H1 (cell line): ENCODE results near the gene NHLH1. TPM values are rescaled to one million over a fixed set of nuclear protein-coding genes. Genes with fewer than 3 reads are reported as not detected.
A peak's percentile ranks its signal among the peaks of the same experiment; 100 is the strongest.

Experiments
- CTCF ChIA-PET: fragments of 300-600 bp; sonication (Branson Sonifier 250); formaldehyde crosslinking; loops from one replicate; lab custom pipeline; 2021; ENCODE audit not compliant: partially characterized antibody; lab: Charles Lee
- POLR2A ChIA-PET: fragments of 300-600 bp; sonication (Branson Sonifier 250); formaldehyde crosslinking; loops from one replicate; lab custom pipeline; 2021; ENCODE audit warnings: inconsistent platforms; ENCODE audit not compliant: partially characterized antibody; lab: Charles Lee
- DNase-seq, 2 experiments: peaks; one replicate each; pipeline versions ENCODE4 v3.0.0 to v3.0.0-alpha.2; 2010 to 2022; ENCODE audit warnings: low spot score in 2 of 2, low read depth in 1 of 2, mixed read lengths in 1 of 2
- FAIRE-seq: peaks from 2 replicates; lab custom pipeline; 2011; peaks lifted over from hg19 to GRCh38; lab: Jason Lieb, UNC
- H2AFZ ChIP-seq: 2 replicates; pipeline ENCODE4 v1.8.1; 2012; ENCODE audit warnings: low read length, inconsistent platforms
- H2AK5ac ChIP-seq: 2 replicates; pipeline ENCODE4 v1.6.1; 2013; ENCODE audit warnings: low read depth, low read length
- H2BK120ac ChIP-seq: replicated peaks from 2 replicates; pipeline ENCODE3; 2013; ENCODE audit warnings: low read depth, low read length, inconsistent platforms
- H2BK12ac ChIP-seq: 2 replicates; pipeline ENCODE4 v1.6.1; 2013; ENCODE audit warnings: low read depth, low read length
- H2BK15ac ChIP-seq: 2 replicates; pipeline ENCODE4 v1.6.1; 2013; ENCODE audit warnings: low read length
- H2BK20ac ChIP-seq: 2 replicates; pipeline ENCODE4 v1.6.1; 2013; ENCODE audit warnings: low read length
- H2BK5ac ChIP-seq: 2 replicates; pipeline ENCODE4 v1.6.1; 2013; ENCODE audit warnings: low read depth, low read length
- H3K14ac ChIP-seq: 2 replicates; pipeline ENCODE4 v1.6.1; 2013; ENCODE audit warnings: inconsistent platforms; ENCODE audit not compliant: insufficient read length
- H3K18ac ChIP-seq: 2 replicates; pipeline ENCODE4 v1.6.1; 2013; ENCODE audit warnings: low read length; ENCODE audit errors: extremely low read depth
- H3K23ac ChIP-seq: 2 replicates; pipeline ENCODE4 v1.6.1; 2013; ENCODE audit warnings: inconsistent platforms; ENCODE audit not compliant: insufficient read length
- H3K23me2 ChIP-seq: 2 replicates; pipeline ENCODE4 v1.6.1; 2013; ENCODE audit warnings: low read depth, low read length
- H3K27ac ChIP-seq: 2 replicates; pipeline ENCODE4 v1.6.1; 2011; ENCODE audit warnings: low read depth, low read length, inconsistent platforms
- H3K27me3 ChIP-seq, 4 experiments: replicated peaks in 1 of 4; 1 replicate in 1 of 4; 2 replicates in 3 of 4; pipeline versions ENCODE4 v1.6.1 to v1.8.1; 2011 to 2013; ENCODE audit warnings: low read length in 3 of 4, mild to moderate bottlenecking in 3 of 4, inconsistent platforms in 2 of 4, mixed read lengths in 2 of 4, moderate library complexity in 1 of 4; ENCODE audit not compliant: control insufficient read depth in 3 of 4, insufficient read depth in 3 of 4; ENCODE audit errors: extremely low read depth in 1 of 4
- H3K36me3 ChIP-seq, 4 experiments: 2 replicates each; pipeline versions ENCODE4 v1.6.1 to v1.8.1; 2011 to 2013; ENCODE audit warnings: mild to moderate bottlenecking in 4 of 4, low read length in 3 of 4, moderate library complexity in 2 of 4, control low read depth in 1 of 4, inconsistent platforms in 1 of 4; ENCODE audit not compliant: insufficient read depth in 4 of 4, control insufficient read depth in 2 of 4
- H3K4ac ChIP-seq: replicated peaks from 2 replicates; pipeline ENCODE3; 2013; ENCODE audit warnings: low read length, low read depth, mixed read lengths, inconsistent platforms; ENCODE audit not compliant: insufficient read length
- H3K4me1 ChIP-seq, 4 experiments: replicated peaks in 1 of 4; 1 replicate in 1 of 4; 2 replicates in 3 of 4; pipeline versions ENCODE4 v1.6.1 to v1.8.1; 2011 to 2013; ENCODE audit warnings: low read length in 3 of 4, inconsistent platforms in 2 of 4, mixed read lengths in 1 of 4; ENCODE audit not compliant: insufficient read depth in 4 of 4, control insufficient read depth in 3 of 4
- H3K4me2 ChIP-seq, 2 experiments: 2 replicates each; pipeline versions ENCODE4 v1.6.1 to v1.8.1; 2011 to 2013; ENCODE audit warnings: low read depth in 2 of 2, low read length in 2 of 2, control low read depth in 1 of 2, inconsistent platforms in 1 of 2, mild to moderate bottlenecking in 1 of 2; ENCODE audit not compliant: insufficient read depth in 1 of 2
- H3K4me3 ChIP-seq, 4 experiments: fragments of 200-600, 300-600 bp in 1 of 4; sonication (generic), shearing (Covaris generic), sonication (Bioruptor Twin) in 1 of 4; 2 replicates each; pipeline versions ENCODE4 v1.5.1 to v1.8.1; 2011 to 2016; ENCODE audit warnings: low read length in 4 of 4, low read depth in 3 of 4, control low read depth in 2 of 4, inconsistent platforms in 2 of 4, mild to moderate bottlenecking in 2 of 4, mixed read lengths in 1 of 4, moderate library complexity in 1 of 4; ENCODE audit not compliant: insufficient read depth in 2 of 4; ENCODE audit errors: extremely low read depth in 1 of 4
- H3K56ac ChIP-seq: replicated peaks from 2 replicates; pipeline ENCODE3; 2013; ENCODE audit warnings: low read depth, mild to moderate bottlenecking, mixed read lengths, low read length, inconsistent platforms; ENCODE audit not compliant: insufficient read length
- H3K79me1 ChIP-seq: 2 replicates; pipeline ENCODE4 v1.6.1; 2013; ENCODE audit warnings: low read depth, low read length, control low read depth
- H3K79me2 ChIP-seq, 2 experiments: 2 replicates each; pipeline versions ENCODE4 v1.6.1 to v1.8.1; 2012 to 2013; ENCODE audit warnings: low read length in 2 of 2, mild to moderate bottlenecking in 2 of 2, inconsistent platforms in 1 of 2; ENCODE audit not compliant: insufficient read depth in 2 of 2, control insufficient read depth in 1 of 2
- H3K9ac ChIP-seq, 4 experiments: replicated peaks in 1 of 4; 1 replicate in 1 of 4; 2 replicates in 3 of 4; pipeline versions ENCODE4 v1.6.1 to v1.8.1; 2011 to 2013; ENCODE audit warnings: low read depth in 3 of 4, low read length in 3 of 4, control low read depth in 2 of 4, mild to moderate bottlenecking in 2 of 4, moderate library complexity in 2 of 4, inconsistent platforms in 1 of 4; ENCODE audit errors: extremely low read depth in 1 of 4
- H3K9me3 ChIP-seq, 2 experiments: 2 replicates each; pipeline versions ENCODE4 v1.6.1 to v1.8.1; 2012 to 2013; ENCODE audit warnings: mild to moderate bottlenecking in 2 of 2, moderate library complexity in 2 of 2, control low read depth in 1 of 2, inconsistent platforms in 1 of 2, low read depth in 1 of 2, low read length in 1 of 2, mixed read lengths in 1 of 2; ENCODE audit not compliant: insufficient read depth in 2 of 2
- H4K20me1 ChIP-seq, 2 experiments: replicated peaks in 1 of 2; 2 replicates each; pipeline versions ENCODE3 to v1.8.1; 2011 to 2013; ENCODE audit warnings: inconsistent platforms in 2 of 2, low read length in 2 of 2, mild to moderate bottlenecking in 1 of 2; ENCODE audit not compliant: insufficient read depth in 2 of 2, control insufficient read depth in 1 of 2
- H4K5ac ChIP-seq: 2 replicates; pipeline ENCODE4 v1.6.1; 2013; ENCODE audit warnings: low read length, low read depth, mixed read lengths, inconsistent platforms; ENCODE audit not compliant: insufficient read length
- H4K8ac ChIP-seq: 2 replicates; pipeline ENCODE4 v1.8.0; 2013; ENCODE audit warnings: mild to moderate bottlenecking, moderate library complexity, low read length, inconsistent platforms; ENCODE audit not compliant: insufficient read depth; ENCODE audit errors: extremely low read depth
- H4K91ac ChIP-seq: replicated peaks from 2 replicates; pipeline ENCODE3; 2013; ENCODE audit warnings: low read length, mixed read lengths, inconsistent platforms; ENCODE audit not compliant: insufficient read length
- ATF2 ChIP-seq: IDR thresholded peaks from 2 replicates; pipeline ENCODE4 v1.6.1; 2012; ENCODE audit warnings: low read length, inconsistent platforms
- CBX8 ChIP-seq: fragments of 300-800, 300-1000 bp; sonication (generic); IDR thresholded peaks from 2 replicates; pipeline ENCODE4 v1.7.1; 2016; ENCODE audit warnings: low read depth, low read length, borderline replicate concordance
- POU5F1 ChIP-seq: IDR thresholded peaks from 2 replicates; pipeline ENCODE4 v1.6.1; 2011; ENCODE audit warnings: low read depth, mild to moderate bottlenecking, low read length, moderate library complexity
- SIRT6 ChIP-seq: IDR thresholded peaks from one replicate; pipeline ENCODE4 v1.7.1; 2012; ENCODE audit warnings: low read length, inconsistent platforms
- ZNF274 ChIP-seq: IDR thresholded peaks from 2 replicates; pipeline ENCODE4 v1.7.0; 2012; ENCODE audit warnings: low read length, borderline replicate concordance; ENCODE audit errors: extremely low read depth
- WGBS, 2 experiments: shearing (Covaris generic) in 1 of 2; methylation state at CpG; one replicate each; pipeline versions ENCODE4 v1.1.6 to v1.1.7; 2013 to 2015; ENCODE audit warnings: low lambda C conversion rate in 2 of 2, mixed read lengths in 2 of 2, inconsistent platforms in 1 of 2, low coverage in 1 of 2, missing lambda C conversion rate in 1 of 2; ENCODE audit not compliant: insufficient replicate concordance in 2 of 2, insufficient coverage in 1 of 2, insufficient read length in 1 of 2; ENCODE audit errors: extremely low coverage in 1 of 2, missing lambda C conversion rate in 1 of 2; 5-methylcytosine and 5-hydroxymethylcytosine counted together
- polyA plus RNA-seq, 7 experiments: library from polyadenylated mRNA; depleted of rRNA in 3 of 7; stranded (reverse) in 5 of 7; unstranded in 2 of 7; fragments of >200 nt in 5 of 7; fragments of 200-250 nt in 2 of 7; gene quantifications; 1 replicate in 5 of 7; 2 replicates in 1 of 7; 4 replicates in 1 of 7; pipeline versions ENCODE4 v1.2.1 to v1.2.3, GENCODE V29; 2011 to 2013; ENCODE audit warnings: missing spikeins in 2 of 7, mixed read lengths in 2 of 7
- total RNA-seq: library from RNA; stranded (reverse); fragmentation: NEBNext Ultra II Directional; extraction: Animal tissue kit (Norgen Biotek cat#: 25700); gene quantifications from 2 replicates; pipeline ENCODE4 v1.2.1, GENCODE V29; 2021

The NHLH1 gene
- total and polyA plus RNA-seq, 2 of the 8 experiments (the other 6 are each of a cell fraction or from before 2014, with no cell fraction given), result 0.39 to 0.91 TPM

- Histone ChIP-seq H3K18ac (peak overlapping the region; percentile 96), H3K4ac (peak overlapping the region; percentile 25), H4K91ac (peak overlapping the region; percentile 49), H2BK5ac (peak overlapping the region; percentile 87), H3K4me3 (peak overlapping the region; percentile 51 to 74 (median 68)), H2BK120ac (peak overlapping the region; percentile 41), H3K9me3 (no peaks in the 10 kb centered on the region), H3K23ac (no peak overlapping the region), H3K36me3 (no peaks in the 10 kb centered on the region)
- no peak for DNase-seq
- TF ChIP-seq SIRT6 (no peak), CBX8 (no peak), POU5F1 (no peak), ZNF274 (no peak), ATF2 (no peak)
- TF ChIP-seq, all 59 proteins: peak for 0
- H3K9ac ChIP-seq, result peak overlapping the region in 3 of 4 experiments; percentile 54 to 64 (median 58); a peak in 6 of 7 replicates
- peaks cover 10% of the 10 kb centered on the region for H3K23me2 ChIP-seq
- peak overlapping the region; percentile 81 for H3K27ac ChIP-seq
- H3K27me3 ChIP-seq, result no peaks in the 10 kb centered on the region; a peak in 1 of 7 replicates
- H4K8ac ChIP-seq, result peak overlapping the region; percentile 88; the same call in 1 of the 2 replicates
- H4K5ac ChIP-seq, result peak overlapping the region; percentile 93
- peak overlapping the region; percentile 22; the same call in 1 of the 2 replicates for H2BK15ac ChIP-seq
- no peak overlapping the region; the same call in 1 of the 2 replicates for H2AFZ ChIP-seq
- FAIRE-seq, result no peak
- ChIA-PET CTCF (no interaction called here), POLR2A (interaction anchor here (0.8 to 2.0 kb wide), 5 partner anchors 10 to 231 kb away, joined by 4 to 9 read pairs (median 5); no protein-coding TSS in a partner anchor)
- H4K20me1 ChIP-seq, result peaks cover 0 to 7% of the 10 kb centered on the region in 2 experiments
- 5% methylated on average over 17 of the region's 17 CpGs; no CpG with 5 or more reads in 1 of the 2 experiments for WGBS, 2 experiments
- no peak overlapping the region for H3K14ac ChIP-seq
- peak overlapping the region; percentile 85 for H3K56ac ChIP-seq
- no peak overlapping the region for H2BK12ac ChIP-seq
- no peak overlapping the region for H2AK5ac ChIP-seq
- peaks cover 21 to 37% of the 10 kb centered on the region in 2 experiments for H3K79me2 ChIP-seq
- H3K79me1 ChIP-seq, result peaks cover 14% of the 10 kb centered on the region
- H2BK20ac ChIP-seq, result 0 out of 2 replicates have a peak overlapping the region, but pooled peaks have one; percentile 28
- H3K4me2 ChIP-seq, result peak overlapping the region; percentile 95 to 98
- H3K4me1 ChIP-seq, result peaks cover 10 to 35% (median 21%) of the 10 kb centered on the region in 4 experiments
Observed at GRCh38 chr1:160399544-160400222, 32.8 kb downstream of the NHLH1 start.
